Measurements from ENCODE around the gene CNGB1. TPM values are rescaled to one million over a fixed set of nuclear protein-coding genes. Genes with fewer than 3 reads are reported as not detected.

CNGB1 gene
- polyA plus RNA-seq, 1 donor (not counting 4 experiments of a cell fraction or from before 2014, with no cell fraction given), result 0.08 TPM

- Histone ChIP-seq H3K9me1 (ENCODE audit: control insufficient read depth, extremely low read depth, insufficient read depth, low read length) (no peaks in the 10 kb centered on the region), H3K79me2 (ENCODE audit: control insufficient read depth, insufficient read depth, low read length) (no peaks in the 10 kb centered on the region), H3K9ac (ENCODE audit: control insufficient read depth, extremely low read depth, insufficient read depth, low read length) (no peak overlapping the region), H3K27me3 (ENCODE audit: control insufficient read depth, extremely low read depth, insufficient read depth, low read length) (no peaks in the 10 kb centered on the region), H2AFZ (ENCODE audit: control insufficient read depth, low read length) (no peak overlapping the region), H3K4me3 (ENCODE audit: control insufficient read depth in 2 of 3, extremely low read depth in 1 of 3, insufficient read depth in 2 of 3, low read depth in 1 of 3, low read length in 3 of 3) (no peak overlapping the region), H3K9me3 (ENCODE audit: control insufficient read depth, low read depth, low read length) (peaks cover 3% of the 10 kb centered on the region), H4K20me1 (ENCODE audit: control insufficient read depth, extremely low read depth, insufficient read depth, low read length) (no peaks in the 10 kb centered on the region), H3K27ac (ENCODE audit: control insufficient read depth, insufficient read depth, low read length) (no peak overlapping the region), H3K4me1 (ENCODE audit: control insufficient read depth, extremely low read depth, insufficient read depth, low read length) (no peaks in the 10 kb centered on the region), H3K36me3 (ENCODE audit: control insufficient read depth in 2 of 2, extremely low read depth in 1 of 2, insufficient read depth in 2 of 2, low read length in 2 of 2) (no peaks in the 10 kb centered on the region), H3K4me2 (ENCODE audit: control insufficient read depth, extremely low read depth, insufficient read depth, low read depth, low read length) (no peak overlapping the region)
- FAIRE-seq (no peak), DNase-seq (ENCODE audit: low read depth, low spot score) (no peak)
- TF ChIP-seq EZH2 (IDR thresholded peaks at IDR 0.05; ENCODE audit: low read length) (no peak), CTCF (optimal IDR thresholded peaks at IDR 0.05 in 1 of 3, IDR thresholded peaks at IDR 0.05 in 1 of 3, conservative IDR thresholded peaks at IDR 0.05 in 1 of 3; ENCODE audit: extremely low read depth in 1 of 3, insufficient read depth in 2 of 3, low read length in 3 of 3) (no peak)
- dilution Hi-C loops (cut with MboI; ENCODE audit: extremely low pct_ligation_motif_present, low sequenced_read_pairs), result no loop called here
Measured at GRCh38 chr16:57855188-57855587, 115.7 kb downstream of the CNGB1 start.

- FAIRE-seq (no peak), DNase-seq (ENCODE audit: low read depth, low spot score) (no peak)
- H3K4me1 ChIP-seq (ENCODE audit: control insufficient read depth, extremely low read depth, insufficient read depth, low read length), result no peaks in the 10 kb centered on the region
- no peak overlapping the region for H3K27ac ChIP-seq (ENCODE audit: control insufficient read depth, insufficient read depth, low read length)
- dilution Hi-C loops (cut with MboI; ENCODE audit: extremely low pct_ligation_motif_present, low sequenced_read_pairs), result no loop called here
- H4K20me1 ChIP-seq (ENCODE audit: control insufficient read depth, extremely low read depth, insufficient read depth, low read length), result no peaks in the 10 kb centered on the region
- no peak overlapping the region for H3K4me3 ChIP-seq (ENCODE audit: control insufficient read depth in 2 of 3, extremely low read depth in 1 of 3, insufficient read depth in 2 of 3, low read depth in 1 of 3, low read length in 3 of 3)
- H2AFZ ChIP-seq (ENCODE audit: control insufficient read depth, low read length), result no peak overlapping the region
- H3K9ac ChIP-seq (ENCODE audit: control insufficient read depth, extremely low read depth, insufficient read depth, low read length), result no peak overlapping the region
- peaks cover 3% of the 10 kb centered on the region for H3K9me3 ChIP-seq (ENCODE audit: control insufficient read depth, low read depth, low read length)
- H3K79me2 ChIP-seq (ENCODE audit: control insufficient read depth, insufficient read depth, low read length), result no peaks in the 10 kb centered on the region
- no peaks in the 10 kb centered on the region for H3K9me1 ChIP-seq (ENCODE audit: control insufficient read depth, extremely low read depth, insufficient read depth, low read length)
- TF ChIP-seq EZH2 (IDR thresholded peaks at IDR 0.05; ENCODE audit: low read length) (no peak), CTCF (optimal IDR thresholded peaks at IDR 0.05 in 1 of 3, IDR thresholded peaks at IDR 0.05 in 1 of 3, conservative IDR thresholded peaks at IDR 0.05 in 1 of 3; ENCODE audit: extremely low read depth in 1 of 3, insufficient read depth in 2 of 3, low read length in 3 of 3) (no peak)
- no peak overlapping the region for H3K4me2 ChIP-seq (ENCODE audit: control insufficient read depth, extremely low read depth, insufficient read depth, low read depth, low read length)
- no peaks in the 10 kb centered on the region for H3K27me3 ChIP-seq (ENCODE audit: control insufficient read depth, extremely low read depth, insufficient read depth, low read length)
- no peaks in the 10 kb centered on the region for H3K36me3 ChIP-seq (ENCODE audit: control insufficient read depth in 2 of 2, extremely low read depth in 1 of 2, insufficient read depth in 2 of 2, low read length in 2 of 2)
Measured at GRCh38 chr16:57852189-57852588, 118.7 kb downstream of the CNGB1 start.

Measured in keratinocyte (primary cell).